GM18867 (cell line): ENCODE results near the gene SLC23A3.

Experiments used
- ATAC-seq: cut with Tn5 transposase; IDR thresholded peaks from one replicate; pipeline ENCODE4 v1.9.1; 2021; ENCODE audit warnings: mild to moderate bottlenecking, moderate library complexity; ENCODE audit not compliant: unreplicated experiment

The SLC23A3 gene

DNA sequence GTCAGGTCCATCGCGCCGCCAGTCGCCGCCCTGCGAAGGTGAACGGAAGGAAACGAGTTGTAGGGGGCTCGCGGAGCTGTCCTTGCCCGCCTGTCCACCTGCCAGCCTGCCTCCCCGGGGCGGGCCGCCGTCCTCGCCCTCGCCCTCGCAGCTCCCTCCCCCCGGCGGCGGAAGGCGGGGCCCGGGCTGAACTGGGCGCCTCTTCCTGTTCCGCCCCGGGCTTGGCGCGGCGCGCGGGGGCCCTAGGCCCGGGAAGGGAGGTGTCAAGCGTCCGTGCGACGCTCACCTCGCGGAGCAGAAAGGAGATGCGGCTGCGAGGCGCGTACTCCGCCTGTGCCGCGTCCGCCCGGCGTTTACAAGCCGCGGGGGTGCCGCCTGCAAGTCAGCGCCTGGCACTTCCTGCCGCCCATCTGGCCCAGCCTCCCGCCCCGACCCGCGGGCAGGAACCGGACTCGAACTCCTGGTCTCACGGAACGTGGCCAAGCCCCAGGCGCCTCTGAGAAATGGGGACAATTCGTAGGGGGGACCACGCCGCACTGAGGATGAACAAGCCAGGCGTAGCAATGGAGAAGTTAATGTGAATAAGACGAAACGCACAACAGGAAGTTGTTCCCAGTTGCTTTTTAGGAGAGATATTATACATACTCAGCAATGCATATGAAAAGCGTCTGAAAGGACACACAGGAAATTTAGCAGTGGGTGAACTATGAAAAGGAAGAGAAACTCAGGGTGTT lies 7.2 kb upstream of the SLC23A3 start, which contains the start of gene CNPPD1:
Gene CNPPD1 (minus strand): TSS at position 108 of the 734 bp plus-strand sequence. CDS start 97 bp downstream, at position 11.
- peak; percentile 73 for ATAC-seq

DNA sequence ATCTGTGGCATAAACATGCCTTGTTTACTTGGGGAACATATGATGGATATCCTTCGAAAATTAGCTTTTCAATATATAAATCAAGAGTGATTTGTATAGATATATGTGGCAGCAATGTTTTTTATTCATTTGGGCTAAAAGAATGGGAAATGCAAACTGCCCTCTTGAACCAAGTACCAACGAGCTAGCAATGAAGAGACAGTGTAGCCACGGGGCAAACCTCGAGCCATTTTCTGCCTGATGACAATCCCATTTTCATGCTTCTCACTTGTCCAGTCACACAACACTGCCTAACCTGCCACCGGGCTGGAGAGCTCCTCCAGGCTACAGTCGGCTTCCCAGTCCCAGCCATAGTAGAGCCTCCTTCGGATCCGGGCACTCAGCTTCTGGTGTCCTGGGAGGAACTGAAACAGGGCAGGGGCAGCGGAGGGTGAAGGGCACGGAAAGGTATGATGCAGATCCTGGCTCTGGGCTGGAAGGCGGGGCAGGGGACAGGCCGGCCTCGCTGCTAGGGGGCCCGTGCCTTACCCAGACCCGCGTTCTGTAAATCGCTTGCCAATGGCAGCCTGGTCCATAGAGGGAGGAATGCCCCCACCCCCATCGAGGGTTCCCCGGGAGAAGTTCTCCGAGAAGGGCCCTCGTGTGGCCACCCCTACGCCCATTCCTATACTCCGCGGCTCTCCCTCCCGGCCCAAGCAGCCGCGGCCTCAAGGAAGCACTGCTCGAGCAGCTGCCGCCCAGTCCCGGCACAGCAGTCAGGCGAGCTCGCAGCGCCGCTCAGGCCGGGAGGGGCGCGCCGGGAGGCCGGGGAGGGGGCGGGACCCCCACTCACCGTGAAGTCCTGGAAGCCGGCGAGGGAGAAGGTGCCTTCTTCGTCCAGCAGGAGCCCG lies 6.3 kb upstream of the SLC23A3 start:
- ATAC-seq: peak; percentile 27

DNA sequence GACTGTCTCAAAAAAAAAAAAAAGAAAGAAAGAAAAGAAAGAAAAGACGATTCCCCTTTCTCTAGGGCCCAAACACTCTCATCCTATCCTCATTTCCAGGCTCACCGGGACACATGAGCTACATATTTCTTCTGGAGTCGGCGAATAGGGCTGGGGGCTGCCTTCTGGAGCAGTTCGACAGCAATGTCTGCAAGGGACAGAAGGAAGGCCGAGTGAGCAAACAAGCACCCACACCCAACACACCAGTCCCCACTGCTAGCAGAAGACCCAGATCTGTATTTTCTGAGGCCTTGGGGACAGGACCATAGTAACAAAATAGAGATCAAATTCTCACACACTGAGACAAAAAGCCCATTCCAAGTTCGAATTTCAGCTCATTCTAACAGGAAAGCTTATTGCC lies 5.7 kb upstream of the SLC23A3 start:
- ATAC-seq: no peak

DNA sequence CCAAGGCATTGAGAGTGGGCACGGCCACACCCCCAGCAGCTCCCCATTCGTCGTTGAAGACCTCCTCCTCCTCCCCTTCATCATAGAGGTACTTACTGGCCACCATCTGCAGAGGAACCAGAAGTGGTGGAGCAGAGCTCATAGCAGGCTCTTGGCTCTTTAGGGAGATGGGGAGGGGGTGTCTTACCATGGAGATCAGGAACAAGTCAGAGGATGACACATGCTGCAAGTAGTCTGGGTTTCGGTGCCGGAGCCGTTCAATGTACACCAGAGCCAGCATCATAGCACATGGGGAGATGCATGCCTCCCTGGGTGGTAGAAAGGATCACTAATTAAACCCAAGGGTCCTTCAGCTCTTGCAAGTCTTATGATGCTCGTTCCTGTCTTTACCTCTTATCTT lies 5.0 kb upstream of the SLC23A3 start:
- no peak for ATAC-seq

DNA sequence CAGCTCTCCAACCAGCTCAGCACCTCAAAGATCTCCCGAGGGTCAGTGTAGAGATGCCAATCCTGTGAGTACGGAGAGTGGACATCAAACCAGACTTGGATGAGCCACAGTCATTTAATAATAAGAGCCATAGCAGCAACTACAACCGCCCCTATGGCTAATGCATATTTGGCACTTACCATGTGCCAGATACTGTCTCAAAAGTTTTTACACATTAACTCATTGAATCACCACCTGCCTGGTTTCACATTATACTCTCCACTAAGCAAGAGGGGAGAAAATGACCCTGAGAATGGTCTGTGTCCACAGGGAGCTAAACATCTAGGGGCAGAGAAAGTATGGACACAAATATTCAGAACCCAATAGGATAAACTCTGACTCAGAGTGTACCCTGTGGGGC lies 4.3 kb upstream of the SLC23A3 start:
- ATAC-seq: no peak

DNA sequence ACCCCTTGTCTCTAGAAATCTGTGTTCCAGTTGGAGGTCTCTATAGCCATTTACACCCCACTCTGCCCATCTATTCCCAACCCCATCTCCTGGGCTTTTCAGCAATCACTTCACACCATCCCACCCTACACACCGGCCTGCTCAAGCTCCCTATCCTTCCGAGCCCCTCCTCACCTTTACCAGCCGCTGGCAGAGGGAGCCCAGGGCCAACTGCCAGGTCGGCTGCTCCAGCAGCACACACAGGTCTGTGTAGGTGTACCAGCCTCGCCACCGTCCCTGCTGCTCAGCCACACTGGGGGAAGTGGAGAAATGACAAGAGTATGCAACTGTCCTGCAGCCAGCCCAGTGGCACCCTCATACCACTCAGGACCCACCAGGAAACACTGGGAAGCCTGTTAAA lies 3.3 kb upstream of the SLC23A3 start:
- ATAC-seq: no peak

DNA sequence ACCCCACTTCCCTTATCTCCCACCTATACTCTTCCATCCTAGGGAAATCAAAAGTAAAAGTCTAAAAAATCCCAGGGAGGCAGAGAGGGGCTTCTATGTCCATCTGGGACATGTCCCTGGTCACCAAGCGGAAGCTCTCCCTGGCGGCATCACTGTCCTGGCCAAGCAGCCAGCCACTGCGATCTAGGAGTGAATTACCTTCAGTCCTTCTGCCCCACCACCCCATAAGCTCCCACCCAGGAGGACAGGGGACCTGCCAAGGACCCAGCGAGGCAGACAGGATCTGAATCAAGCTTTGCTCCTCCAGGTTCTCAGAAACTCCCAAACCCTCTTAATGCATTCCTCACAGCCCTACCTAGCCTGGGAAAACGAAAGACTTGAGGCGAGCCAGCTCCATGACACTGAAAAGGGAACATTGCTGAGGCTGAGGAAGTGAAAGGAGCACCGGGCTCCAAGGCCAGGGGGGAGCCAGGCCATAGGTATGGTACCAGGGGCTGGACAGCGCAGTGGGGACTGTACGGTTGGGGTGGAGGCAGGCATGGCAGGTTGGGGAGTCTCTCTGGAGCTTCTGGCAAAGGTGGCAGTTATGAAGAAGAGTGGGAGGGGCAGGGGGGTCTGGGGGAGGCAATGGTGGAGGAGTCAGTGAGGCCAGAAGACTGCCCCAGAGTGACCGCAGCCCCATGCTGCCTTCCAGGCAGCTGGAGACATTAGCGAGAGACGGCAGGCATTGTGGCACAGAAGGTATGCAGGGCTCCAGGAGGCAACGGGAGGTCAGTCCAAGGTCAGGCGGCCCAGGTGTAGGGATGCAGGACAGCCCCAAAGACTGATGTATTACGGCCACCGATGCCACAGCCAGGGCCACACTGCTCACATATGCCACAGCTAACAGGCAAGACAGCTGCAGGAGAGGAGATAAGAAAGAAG lies 2.7 kb upstream of the SLC23A3 start:
- no peak for ATAC-seq

DNA sequence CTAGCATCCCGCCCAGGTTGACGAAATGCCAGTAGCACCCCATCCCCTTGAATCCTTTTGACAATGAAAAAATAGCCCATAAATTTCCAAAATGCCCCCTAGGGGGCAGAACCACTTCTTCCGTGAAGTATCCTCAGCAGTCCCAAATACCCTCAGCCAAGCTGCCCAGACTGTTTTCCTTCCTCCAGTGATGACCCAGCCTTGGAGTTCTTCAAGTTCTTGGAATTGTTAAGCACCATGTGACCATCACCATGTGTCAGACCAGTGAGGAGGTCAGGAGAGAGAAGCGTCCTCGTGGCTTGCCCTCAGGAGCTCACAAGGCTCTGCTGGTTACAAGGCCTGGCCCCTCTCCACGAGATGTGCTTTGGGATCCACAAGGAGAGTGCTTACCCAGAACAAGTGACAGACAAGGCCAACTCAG lies 1.4 kb upstream of the SLC23A3 start:
- ATAC-seq: no peak

DNA sequence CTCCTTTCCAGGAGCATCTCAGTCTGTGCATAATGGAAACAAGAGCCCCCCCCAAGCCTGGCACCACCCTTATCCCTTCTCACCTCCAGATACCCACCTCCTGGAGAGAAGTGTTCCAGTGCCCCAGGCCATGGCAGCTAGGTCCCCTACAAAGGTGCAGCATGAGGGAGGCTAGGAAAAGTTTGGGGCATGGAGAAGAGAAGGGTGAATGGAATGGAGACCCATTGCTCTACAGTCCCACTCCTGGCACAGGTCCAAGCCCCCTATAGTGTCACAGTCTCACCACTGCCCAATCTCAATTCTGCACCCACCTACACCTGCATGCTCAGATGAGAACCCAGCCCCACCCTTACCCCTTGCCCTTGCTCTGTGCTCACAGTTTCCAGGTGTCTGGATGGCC lies 897 bp downstream of the SLC23A3 start:
- no peak for ATAC-seq

DNA sequence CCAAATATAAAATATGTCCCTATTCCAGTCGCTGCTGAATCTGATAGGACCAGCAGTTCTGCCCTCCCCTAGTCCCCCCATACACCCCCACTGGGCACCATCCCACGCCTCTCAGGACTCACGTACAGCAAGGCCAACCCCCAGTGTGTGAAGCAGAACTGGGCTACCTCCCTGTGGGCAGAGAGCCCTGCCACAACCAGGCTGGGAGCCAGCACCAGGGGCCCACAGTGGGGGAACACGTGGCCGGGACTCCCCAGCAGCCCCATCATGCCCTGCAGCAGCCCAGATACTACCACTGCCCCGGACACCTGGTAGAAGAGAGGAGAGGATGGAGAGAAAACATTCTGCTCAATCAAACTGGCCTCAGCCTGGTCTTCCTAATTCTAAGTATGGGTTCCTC lies 1.3 kb downstream of the SLC23A3 start:
- ATAC-seq: peak; percentile 40

DNA sequence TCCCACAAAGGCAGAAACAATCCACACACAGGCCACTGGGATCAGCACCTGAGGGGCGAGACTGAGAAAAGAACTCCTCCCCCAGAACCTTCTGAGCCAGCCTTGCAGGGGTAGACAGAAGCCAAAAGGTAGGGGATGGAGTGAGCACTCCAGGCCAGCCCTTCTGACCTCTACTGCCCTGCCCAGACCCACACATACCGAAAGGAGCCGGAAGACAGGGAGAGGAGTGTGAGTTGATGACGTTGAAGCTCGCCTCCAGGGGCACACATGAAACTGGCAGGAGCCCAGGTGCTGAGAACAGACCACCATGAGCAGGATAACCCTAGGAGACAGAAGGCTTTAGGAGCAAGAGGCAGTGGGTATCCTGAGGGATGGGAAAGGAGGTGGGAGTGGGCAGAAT lies 1.8 kb downstream of the SLC23A3 start:
- no peak for ATAC-seq

DNA sequence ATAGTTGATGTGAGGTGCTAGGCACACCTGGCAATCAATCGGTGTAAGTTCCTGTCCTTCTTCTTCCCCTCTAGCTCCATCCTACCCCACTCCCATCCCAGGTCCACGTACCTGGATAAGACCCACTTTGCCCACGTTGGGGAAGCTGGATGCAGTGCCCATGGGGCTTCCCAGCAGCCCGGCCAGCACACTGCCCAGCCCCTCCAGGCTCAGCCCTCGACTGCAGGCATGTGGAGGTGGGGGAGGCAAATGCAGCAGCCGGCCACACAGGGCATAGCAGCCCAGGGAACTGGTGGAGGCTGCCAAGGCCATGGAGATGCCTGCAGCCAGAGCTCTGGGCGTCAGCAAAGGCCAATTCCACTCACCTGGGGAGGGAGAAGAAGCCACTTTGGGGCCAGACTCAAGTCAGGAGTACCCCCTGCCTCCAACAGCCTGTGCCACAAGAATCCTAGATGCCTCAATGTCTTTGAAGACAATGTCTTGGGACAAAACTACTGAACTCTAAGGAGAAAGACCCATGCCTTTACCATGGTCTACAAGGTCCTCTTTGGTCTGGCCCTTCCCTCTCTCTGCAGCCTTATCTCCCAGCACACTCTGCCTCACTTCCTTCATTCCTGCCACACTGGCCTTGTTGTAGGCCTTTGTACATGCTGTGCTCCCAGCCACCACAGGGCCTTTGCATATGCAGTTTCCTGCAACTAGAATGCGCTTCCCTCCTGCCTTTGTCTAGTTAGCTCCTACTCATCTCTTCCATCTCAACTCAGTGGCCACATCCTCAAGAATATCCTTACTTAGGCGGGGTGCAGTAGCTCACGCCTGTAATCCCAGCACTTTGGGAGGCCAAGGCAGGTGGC lies 4.5 kb downstream of the SLC23A3 start:
- no peak for ATAC-seq

DNA sequence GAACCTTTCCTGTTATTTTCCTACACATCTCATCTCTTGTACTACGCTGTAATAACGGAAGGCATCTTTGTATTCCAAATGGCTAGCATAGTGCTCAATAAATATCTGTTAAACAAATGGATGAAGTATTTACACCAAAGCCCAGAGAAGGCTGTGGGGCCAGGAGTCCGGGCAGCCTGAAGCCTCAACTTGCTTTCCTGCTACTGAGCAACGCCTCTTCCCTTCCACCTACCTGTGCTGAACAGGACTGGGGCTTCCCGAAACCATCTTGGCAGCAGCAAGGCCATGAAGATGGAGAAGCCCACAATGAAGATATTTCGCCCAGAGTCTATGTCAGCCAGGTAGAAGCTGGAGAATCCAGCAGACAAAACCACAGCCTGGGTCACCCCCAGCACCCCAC lies 6.7 kb downstream of the SLC23A3 start:
- ATAC-seq: no peak

DNA sequence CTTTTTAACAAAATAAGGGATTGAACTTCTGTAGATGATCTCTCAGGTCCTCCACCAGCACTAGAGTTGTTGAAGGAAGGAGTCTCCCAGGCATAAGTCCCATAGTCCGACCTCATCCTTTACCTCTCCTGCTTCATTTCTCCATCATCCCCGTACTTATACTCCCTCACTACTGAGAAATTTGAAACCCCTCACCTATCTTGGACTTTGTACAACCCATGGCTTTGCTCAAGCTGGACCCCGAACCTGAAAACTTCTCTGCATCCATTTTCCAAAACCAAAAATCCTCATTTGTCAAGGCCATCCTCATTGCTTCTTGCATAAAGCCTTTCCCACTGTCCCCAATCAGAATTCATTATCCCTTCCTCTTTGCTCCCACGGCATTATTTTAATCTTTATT lies 8.7 kb downstream of the SLC23A3 start:
- no peak for ATAC-seq

DNA sequence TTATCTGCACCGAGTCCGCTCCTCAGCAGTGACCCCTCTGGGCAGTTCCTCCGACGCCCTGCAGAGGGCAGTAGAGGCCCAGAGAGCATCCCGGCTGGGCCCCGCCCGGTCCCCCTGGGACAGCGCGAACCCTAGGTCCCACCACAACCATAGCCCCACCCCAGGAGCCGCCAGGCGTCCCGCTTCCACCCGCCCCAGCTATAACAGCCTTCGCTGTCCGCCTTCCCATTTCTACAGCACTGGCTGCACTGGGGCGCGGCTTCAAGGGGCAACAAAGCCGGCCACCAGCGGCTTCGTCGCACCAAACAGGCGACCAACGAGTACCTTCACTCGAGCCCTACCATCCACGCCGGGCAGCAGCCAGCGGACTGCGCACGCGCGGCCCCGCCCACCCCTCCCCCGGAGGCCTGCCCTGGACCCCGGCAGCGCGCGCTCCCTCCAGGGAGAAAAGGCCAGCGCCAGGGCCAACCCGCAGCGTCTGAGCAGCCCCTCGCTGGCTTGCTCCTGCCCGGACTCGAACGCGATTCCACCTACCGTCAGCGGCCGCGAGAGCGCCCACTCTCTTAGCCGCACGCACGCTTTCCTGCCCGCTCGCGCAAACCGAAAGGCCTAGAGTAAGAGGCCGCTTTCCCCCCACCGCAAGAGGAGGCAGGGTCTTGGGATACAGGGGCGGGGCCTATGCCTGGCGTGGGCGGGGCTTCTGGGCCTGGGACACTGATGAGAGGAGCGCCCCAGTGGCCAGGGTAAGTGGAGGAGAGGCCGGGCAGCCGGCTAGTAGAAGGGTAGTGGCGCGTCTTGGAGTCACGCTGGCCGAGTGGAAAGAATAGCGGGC lies 9.4 kb downstream of the SLC23A3 start, which contains the start of gene NHEJ1:
Gene NHEJ1 (minus strand): TSS at position 630 of the 832 bp plus-strand sequence. CDS start 2,453 bp downstream, outside the sequence.
- peak; percentile 84 for ATAC-seq

DNA sequence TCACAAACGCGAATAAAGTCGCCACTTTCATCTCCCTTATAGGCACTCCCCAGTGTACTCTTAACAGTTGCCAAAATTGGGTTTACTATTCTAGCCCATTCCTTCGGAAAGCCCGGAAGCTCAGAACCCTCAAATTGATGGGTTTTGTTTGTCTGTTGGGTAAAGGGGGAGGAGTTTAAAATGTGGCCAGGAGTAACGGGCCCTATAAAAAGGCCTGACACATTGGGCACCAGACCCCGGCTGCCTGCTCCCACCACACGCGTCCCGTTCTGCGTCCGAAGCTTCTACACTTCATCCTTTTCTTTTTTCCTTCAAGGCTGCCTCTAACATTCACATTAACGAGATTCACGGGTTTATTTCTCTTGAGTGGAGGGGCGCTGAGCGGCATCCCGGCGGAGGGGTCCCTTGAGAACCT lies 10.1 kb downstream of the SLC23A3 start:
- no peak for ATAC-seq

DNA sequence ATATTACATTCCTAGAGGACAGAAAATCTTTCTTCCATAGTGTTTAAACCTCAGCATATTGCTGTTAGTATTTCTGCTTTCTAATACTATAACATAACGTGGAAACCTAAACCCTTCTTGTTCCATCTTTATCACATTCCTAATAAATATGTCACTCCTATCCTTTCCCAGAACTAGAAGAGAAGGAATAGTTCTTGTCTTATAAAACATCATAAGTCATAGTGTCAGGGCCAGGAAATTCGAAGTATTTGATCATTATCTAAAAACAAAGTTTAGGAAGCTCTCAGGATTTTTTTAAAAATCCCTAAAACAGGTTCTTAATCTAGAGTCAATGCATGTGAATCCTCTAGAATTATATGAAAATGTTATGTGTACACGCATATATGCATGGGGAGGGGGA lies 11.2 kb downstream of the SLC23A3 start:
- no peak for ATAC-seq

DNA sequence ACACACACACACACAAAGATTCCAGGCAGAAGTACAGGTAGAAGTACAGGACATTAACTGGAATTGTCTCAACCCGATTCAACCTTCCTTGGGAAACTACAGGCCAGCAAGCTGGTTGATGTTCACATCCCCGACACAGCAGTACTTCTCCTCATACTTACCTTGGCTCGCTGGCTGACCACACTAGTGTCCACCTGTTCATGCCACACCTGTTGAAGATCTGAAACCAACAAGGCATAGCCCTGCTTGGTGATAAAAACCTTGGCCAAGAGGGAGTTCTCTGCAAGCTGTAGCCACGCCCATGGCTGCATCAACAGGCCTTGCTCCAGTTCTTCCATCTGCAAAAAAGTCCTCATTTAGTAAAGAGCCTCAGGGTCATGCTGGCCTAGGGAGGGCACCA lies 11.8 kb downstream of the SLC23A3 start:
- no peak for ATAC-seq

DNA sequence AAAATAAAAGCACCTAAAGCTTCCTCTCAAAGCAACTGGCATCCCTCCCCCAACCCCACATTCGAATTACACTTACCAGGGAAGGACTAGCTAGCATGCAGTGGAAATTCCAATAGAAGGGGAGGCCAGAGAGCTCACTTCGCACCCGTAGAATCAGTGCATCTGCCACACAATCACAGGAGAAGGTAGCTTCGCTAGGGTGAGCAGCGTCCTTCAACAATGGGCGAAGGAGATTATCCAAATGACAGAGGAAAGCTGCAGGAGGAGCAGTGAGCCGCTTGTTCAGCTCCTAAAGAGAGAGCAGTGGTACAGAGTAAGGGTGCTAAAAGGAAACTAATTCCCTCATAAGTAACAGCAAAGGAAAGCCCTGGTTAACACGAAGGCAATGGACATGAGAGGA lies 12.4 kb downstream of the SLC23A3 start:
- no peak for ATAC-seq
